Endothelial cell of umbilical vein (primary cell): ENCODE data around the gene ENTR1.

ENCODE experiments used
- CTCF ChIP-seq, 2 donors: IDR thresholded peaks; 1 replicate in 1 of 2; 2 replicates in 1 of 2; pipeline ENCODE4 v1.5.1; 2011; ENCODE audit warnings: low read length in 2 of 2, mild to moderate bottlenecking in 2 of 2, moderate library complexity in 2 of 2, control low read depth in 1 of 2, inconsistent platforms in 1 of 2, low read depth in 1 of 2; ENCODE audit not compliant: insufficient read depth in 1 of 2; ENCODE audit errors: extremely low read depth in 1 of 2
- POLR2A ChIP-seq: IDR thresholded peaks from 2 replicates; pipeline ENCODE4 v1.6.1; 2012; ENCODE audit warnings: low read depth, mild to moderate bottlenecking, control low read depth, low read length

- TF ChIP-seq CTCF (IDR thresholded peaks at IDR 0.05; ENCODE audit: extremely low read depth in 1 of 2, insufficient read depth in 1 of 2, low read depth in 1 of 2, low read length in 2 of 2): no peak
- no peak for TF ChIP-seq POLR2A
These were observed 40.4 kb downstream of the ENTR1 start for GRCh38 chr9:136370037-136370436.
